HEK293 (cell line): Measurements from ENCODE around the gene TPD52L2.
A peak's percentile ranks its signal among the peaks of the same experiment; 100 is the strongest.

ENCODE experiments used
- CTCF ChIA-PET: fragments of 350-600 bp; formaldehyde crosslinking; extraction: SDS; loops from one replicate; lab custom pipeline; 2021; ENCODE audit warnings: antibody characterized with exemption; lab: Yijun Ruan, JAX
- POLR2A ChIA-PET: fragments of 300-600 bp; formaldehyde crosslinking; extraction: SDS; loops from one replicate; lab custom pipeline; 2020; ENCODE audit warnings: antibody characterized with exemption, inconsistent platforms; lab: Yijun Ruan, JAX
- H3K27ac ChIP-seq: fragments of 200-500 bp; sonication (Bioruptor generic); 2 replicates; pipeline ENCODE4 v1.5.1; 2014; ENCODE audit warnings: low read depth, low read length, control low read depth, inconsistent platforms; ENCODE audit errors: extremely low read depth
- H3K36me3 ChIP-seq, 2 experiments: fragments of 200-500 bp in 1 of 2; sonication (Bioruptor generic) in 1 of 2; 1 replicate in 1 of 2; 2 replicates in 1 of 2; pipeline ENCODE4 v1.5.1; 2014 to 2017; ENCODE audit warnings: inconsistent platforms in 2 of 2, low read length in 2 of 2; ENCODE audit not compliant: control insufficient read depth in 2 of 2, insufficient read depth in 1 of 2
- H3K4me1 ChIP-seq: fragments of 200-500 bp; sonication (Bioruptor generic); 2 replicates; pipeline ENCODE4 v1.5.1; 2014; ENCODE audit warnings: mild to moderate bottlenecking, low read length, inconsistent platforms; ENCODE audit not compliant: control insufficient read depth, insufficient read depth
- H3K4me3 ChIP-seq: 2 replicates; pipeline ENCODE4 v1.5.1; 2011; ENCODE audit warnings: low read depth, mild to moderate bottlenecking, control low read depth, low read length, moderate library complexity
- H3K9me3 ChIP-seq: fragments of 200-500 bp; sonication (Bioruptor generic); 2 replicates; pipeline ENCODE4 v1.5.1; 2014; ENCODE audit warnings: low read depth, low read length, inconsistent platforms; ENCODE audit not compliant: control insufficient read depth, insufficient read depth
- AEBP2 ChIP-seq: fragments of 450-650 bp; formaldehyde crosslinking; IDR thresholded peaks from 2 replicates; pipeline ENCODE4 v1.5.1; 2016; ENCODE audit warnings: missing biosample characterization, missing genetic modification characterization, borderline replicate concordance
- GLIS2 ChIP-seq: fragments of 450-650 bp; formaldehyde crosslinking; IDR thresholded peaks from 2 replicates; pipeline ENCODE4 v1.5.1; 2016; ENCODE audit warnings: missing biosample characterization, missing genetic modification characterization
- HOXD13 ChIP-seq: sonication (generic); formaldehyde crosslinking; IDR thresholded peaks from 2 replicates; pipeline ENCODE4 v1.8.0; 2022; ENCODE audit warnings: missing genetic modification reagents, borderline replicate concordance
- KLF1 ChIP-seq: fragments of 450-650 bp; formaldehyde crosslinking; IDR thresholded peaks from 2 replicates; pipeline ENCODE4 v1.5.1; 2016; ENCODE audit warnings: missing biosample characterization, missing genetic modification characterization
- PRDM10 ChIP-seq: fragments of 450-650 bp; formaldehyde crosslinking; IDR thresholded peaks from 2 replicates; pipeline ENCODE4 v1.5.1; 2016; ENCODE audit warnings: missing biosample characterization, missing genetic modification characterization
- SCRT2 ChIP-seq: fragments of 450-650 bp; formaldehyde crosslinking; IDR thresholded peaks from 2 replicates; pipeline ENCODE4 v1.5.1; 2016; ENCODE audit warnings: missing biosample characterization, missing genetic modification characterization
- SETDB1 ChIP-seq: IDR thresholded peaks from one replicate; pipeline ENCODE4 v1.6.1; 2017; ENCODE audit warnings: mild to moderate bottlenecking, low read length, moderate library complexity, mixed read lengths; ENCODE audit not compliant: insufficient read length
- ZBTB17 ChIP-seq: fragments of 450-650 bp; formaldehyde crosslinking; IDR thresholded peaks from 2 replicates; pipeline ENCODE4 v1.5.1; 2016; ENCODE audit warnings: missing biosample characterization, missing genetic modification characterization
- ZBTB20 ChIP-seq: fragments of 450-650 bp; formaldehyde crosslinking; IDR thresholded peaks from 2 replicates; pipeline ENCODE4 v1.5.1; 2016; ENCODE audit warnings: missing biosample characterization, missing genetic modification characterization
- ZFP3 ChIP-seq: fragments of 450-650 bp; formaldehyde crosslinking; IDR thresholded peaks from 2 replicates; pipeline ENCODE4 v1.5.1; 2016; ENCODE audit warnings: low read depth, missing biosample characterization, missing genetic modification characterization
- ZFP37 ChIP-seq: fragments of 450-650 bp; formaldehyde crosslinking; IDR thresholded peaks from 2 replicates; pipeline ENCODE4 v1.5.1; 2016; ENCODE audit warnings: missing biosample characterization, missing genetic modification characterization
- ZNF155 ChIP-seq: fragments of 450-650 bp; formaldehyde crosslinking; IDR thresholded peaks from 2 replicates; pipeline ENCODE4 v1.5.1; 2016; ENCODE audit warnings: missing biosample characterization, missing genetic modification characterization
- ZNF214 ChIP-seq: fragments of 450-650 bp; formaldehyde crosslinking; IDR thresholded peaks from 2 replicates; pipeline ENCODE4 v1.5.1; 2017; ENCODE audit warnings: missing biosample characterization, mild to moderate bottlenecking, missing genetic modification characterization, borderline replicate concordance
- ZNF26 ChIP-seq: fragments of 450-650 bp; formaldehyde crosslinking; IDR thresholded peaks from 2 replicates; pipeline ENCODE4 v1.5.1; 2016; ENCODE audit warnings: missing biosample characterization, missing genetic modification characterization
- ZNF274 ChIP-seq, 2 experiments: fragments of 200-500 bp in 1 of 2; fragments of 450-650 bp in 1 of 2; sonication (Bioruptor generic) in 1 of 2; formaldehyde crosslinking in 1 of 2; IDR thresholded peaks; 2 replicates each; pipeline versions ENCODE4 v1.5.1 to v1.6.1; 2014 to 2016; ENCODE audit warnings: borderline replicate concordance in 1 of 2, inconsistent platforms in 1 of 2, low read length in 1 of 2, missing biosample characterization in 1 of 2, missing genetic modification characterization in 1 of 2
- ZNF292 ChIP-seq: fragments of 450-650 bp; formaldehyde crosslinking; IDR thresholded peaks from 2 replicates; pipeline ENCODE4 v1.5.1; 2016; ENCODE audit warnings: low read depth, missing biosample characterization, missing genetic modification characterization, borderline replicate concordance
- ZNF335 ChIP-seq: fragments of 450-650 bp; formaldehyde crosslinking; conservative IDR thresholded peaks from 2 replicates; pipeline ENCODE4 v1.5.1; 2016; ENCODE audit warnings: missing biosample characterization, missing genetic modification characterization
- ZNF555 ChIP-seq: fragments of 450-650 bp; formaldehyde crosslinking; conservative IDR thresholded peaks from 2 replicates; pipeline ENCODE4 v1.5.1; 2017; ENCODE audit warnings: missing biosample characterization, mild to moderate bottlenecking, missing genetic modification characterization, inconsistent platforms
- ZNF585B ChIP-seq: fragments of 450-650 bp; formaldehyde crosslinking; IDR thresholded peaks from 2 replicates; pipeline ENCODE4 v1.5.1; 2016; ENCODE audit warnings: missing biosample characterization, missing genetic modification characterization
- ZNF600 ChIP-seq: fragments of 450-650 bp; formaldehyde crosslinking; IDR thresholded peaks from 2 replicates; pipeline ENCODE4 v1.5.1; 2016; ENCODE audit warnings: missing biosample characterization, missing genetic modification characterization
- ZNF645 ChIP-seq: fragments of 450-650 bp; formaldehyde crosslinking; IDR thresholded peaks from 2 replicates; pipeline ENCODE4; 2016; ENCODE audit warnings: missing biosample characterization, missing genetic modification characterization
- ZNF664 ChIP-seq: fragments of 450-650 bp; formaldehyde crosslinking; IDR thresholded peaks from 2 replicates; pipeline ENCODE4 v1.5.1; 2016; ENCODE audit warnings: missing biosample characterization, missing genetic modification characterization
- TF ChIP-seq, protein P1 (sequence below): fragments of 450-650 bp; formaldehyde crosslinking; IDR thresholded peaks from 2 replicates; pipeline ENCODE4 v1.5.1; 2016; ENCODE audit warnings: missing biosample characterization, missing genetic modification characterization

Gene TPD52L2

GRCh38 chr20:63895952-63896263, 30.8 kb downstream of the TPD52L2 start:
- no peak overlapping the region for H3K27ac ChIP-seq
- TF ChIP-seq ZNF292 (tag by site-specific recombination) (0 out of 2 replicates have a peak, but pooled peaks have one; percentile 5), ZFP37 (tag by site-specific recombination) (0 out of 2 replicates have a peak, but pooled peaks have one; percentile 22), ZNF335 (tag by site-specific recombination) (peak; percentile 82), SCRT2 (tag by site-specific recombination) (peak; percentile 41; the same call in 1 of the 2 replicates), ZNF645 (no peak)
- TF ChIP-seq, all 188 proteins: peak for 4
- H3K36me3 ChIP-seq = peaks cover 0 to 19% of the 10 kb centered on the region in 2 experiments; a peak in 1 of 3 replicates
- H3K4me1 ChIP-seq = peaks cover 12% of the 10 kb centered on the region
- CTCF ChIA-PET = interaction anchor here (0.5 to 2.6 kb wide), 7 partner anchors 9 to 85 kb away, joined by 3 to 8 read pairs (median 4); partner anchors contain the start of gene PRPF6
- H3K4me3 ChIP-seq = peak overlapping the region; percentile 56
- H3K9me3 ChIP-seq = no peaks in the 10 kb centered on the region
- POLR2A ChIA-PET = interaction anchor here (1.0 to 3.1 kb wide), 5 partner anchors 31 to 254 kb away, joined by 3 to 14 read pairs (median 4); partner anchors contain the start of genes ARFRP1, TPD52L2, UCKL1 and ZGPAT

- CTCF ChIA-PET = interaction anchor here (0.5 to 2.6 kb wide), 6 partner anchors 8 to 84 kb away, joined by 3 to 8 read pairs (median 4); partner anchors contain the start of gene PRPF6
- no peaks in the 10 kb centered on the region for H3K9me3 ChIP-seq
- 0 out of 2 replicates have a peak overlapping the region, but pooled peaks have one; percentile 2 for H3K27ac ChIP-seq
- peaks cover 0 to 16% of the 10 kb centered on the region in 2 experiments; a peak in 1 of 3 replicates for H3K36me3 ChIP-seq
- POLR2A ChIA-PET = interaction anchor here (0.5 to 3.1 kb wide), 6 partner anchors 32 to 255 kb away, joined by 3 to 14 read pairs (median 4); partner anchors contain the start of genes ARFRP1, TPD52L2, UCKL1 and ZGPAT
- H3K4me1 ChIP-seq = peaks cover 12% of the 10 kb centered on the region
- peak overlapping the region; percentile 56 for H3K4me3 ChIP-seq
- TF ChIP-seq ZNF155 (no peak), ZBTB20 (tag by site-specific recombination) (peak; percentile 60), ZFP3 (tag by site-specific recombination) (no peak), HOXD13 (CRISPR knock-in tag) (no peak), ZNF274 (IDR thresholded peaks at IDR 0.05; ENCODE audit: low read length) (no peak), ZNF274 (tag by site-specific recombination; IDR thresholded peaks at IDR 0.05; ENCODE audit: borderline replicate concordance) (no peak), AEBP2 (no peak), ZNF335 (tag by site-specific recombination) (peak; percentile 83), ZNF26 (no peak), ZNF600 (tag by site-specific recombination) (peak; percentile 98), ZBTB17 (tag by site-specific recombination) (peak; percentile 76), GLIS2 (tag by site-specific recombination) (peak; percentile 79), SETDB1 (no peak), ZNF585B (no peak), ZNF664 (tag by site-specific recombination) (no peak), ZNF214 (tag by site-specific recombination) (no peak), ZNF555 (no peak), PRDM10 (peak; percentile 30; the same call in 1 of the 2 replicates), KLF1 (tag by site-specific recombination) (peak; percentile 19; the same call in 1 of the 2 replicates)
- TF ChIP-seq, protein P1, sequence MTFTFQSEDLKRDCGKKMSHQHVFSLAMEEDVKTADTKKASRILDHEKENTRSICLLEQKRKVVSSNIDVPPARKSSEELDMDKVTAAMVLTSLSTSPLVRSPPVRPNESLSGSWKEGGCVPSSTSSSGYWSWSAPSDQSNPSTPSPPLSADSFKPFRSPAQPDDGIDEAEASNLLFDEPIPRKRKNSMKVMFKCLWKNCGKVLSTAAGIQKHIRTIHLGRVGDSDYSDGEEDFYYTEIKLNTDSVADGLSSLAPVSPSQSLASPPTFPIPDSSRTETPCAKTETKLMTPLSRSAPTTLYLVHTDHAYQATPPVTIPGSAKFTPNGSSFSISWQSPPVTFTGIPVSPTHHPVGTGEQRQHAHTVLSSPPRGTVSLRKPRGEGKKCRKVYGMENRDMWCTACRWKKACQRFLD (tag by site-specific recombination) = no peak
Observed at GRCh38 chr20:63896264-63897105, 31.4 kb downstream of the TPD52L2 start.
